Cardiac fibroblast (primary cell): ENCODE measurements around the gene SAP30L.

Source experiments
- DNase-seq, 2 donors: peaks; one replicate each; pipeline versions ENCODE4 v3.0.0 to v3.0.0-alpha.2; 2010; ENCODE audit warnings: low read depth in 2 of 2
- H3K4me3 ChIP-seq, 2 donors: replicated peaks in 1 of 2; 1 replicate in 1 of 2; 2 replicates in 1 of 2; pipeline ENCODE4 v1.5.1; 2011; ENCODE audit warnings: low read depth in 2 of 2, low read length in 2 of 2, mild to moderate bottlenecking in 2 of 2, moderate library complexity in 1 of 2
- CTCF ChIP-seq: IDR thresholded peaks from one replicate; pipeline ENCODE4 v1.5.1; 2011; ENCODE audit warnings: low read depth, mild to moderate bottlenecking, low read length, inconsistent platforms

Gene SAP30L

GRCh38 chr5:154474396-154475334 is 28.9 kb downstream of the SAP30L start:
- TF ChIP-seq CTCF: no peak
- H3K4me3 ChIP-seq: no peak overlapping the region
- no peak for DNase-seq

GRCh38 chr5:154475591-154476353 is 30.0 kb downstream of the SAP30L start:
- no peak for TF ChIP-seq CTCF
- no peak for DNase-seq
- H3K4me3 ChIP-seq: peak overlapping the region in 1 of 2 donors; percentile 1

- no peak for DNase-seq
- TF ChIP-seq CTCF: no peak
- peak overlapping the region in 1 of 2 donors; percentile 1 for H3K4me3 ChIP-seq
Measured at GRCh38 chr5:154476354-154477205, 30.8 kb downstream of the SAP30L start.

- peak overlapping the region in 1 of 2 donors; percentile 36 for H3K4me3 ChIP-seq
- TF ChIP-seq CTCF: no peak
- DNase-seq: peak in 1 of 2 donors; percentile 17
Measured at GRCh38 chr5:154477382-154478223, 31.8 kb downstream of the SAP30L start.

GRCh38 chr5:154478224-154478565 is 32.4 kb downstream of the SAP30L start, which contains the start of gene HAND1:
Gene HAND1 (minus strand): TSS chr5:154478227. CDS start chr5:154478008, 219 bp downstream.
- peak within 1 kb of the TSS in 1 of 2 donors; percentile 36 for H3K4me3 ChIP-seq
- TF ChIP-seq CTCF: no peak
- DNase-seq: peak in 1 of 2 donors; percentile 37

GRCh38 chr5:154478752-154479159 is 33.0 kb downstream of the SAP30L start:
- TF ChIP-seq CTCF: no peak
- DNase-seq: no peak
- no peak overlapping the region for H3K4me3 ChIP-seq
